ENCODE data around the gene PEAR1. TPM values are rescaled to one million over a fixed set of nuclear protein-coding genes. Genes with fewer than 3 reads are reported as not detected.

The PEAR1 gene
- total RNA-seq, 1 experiment from 2014 or later: 0.39 TPM

DNA sequence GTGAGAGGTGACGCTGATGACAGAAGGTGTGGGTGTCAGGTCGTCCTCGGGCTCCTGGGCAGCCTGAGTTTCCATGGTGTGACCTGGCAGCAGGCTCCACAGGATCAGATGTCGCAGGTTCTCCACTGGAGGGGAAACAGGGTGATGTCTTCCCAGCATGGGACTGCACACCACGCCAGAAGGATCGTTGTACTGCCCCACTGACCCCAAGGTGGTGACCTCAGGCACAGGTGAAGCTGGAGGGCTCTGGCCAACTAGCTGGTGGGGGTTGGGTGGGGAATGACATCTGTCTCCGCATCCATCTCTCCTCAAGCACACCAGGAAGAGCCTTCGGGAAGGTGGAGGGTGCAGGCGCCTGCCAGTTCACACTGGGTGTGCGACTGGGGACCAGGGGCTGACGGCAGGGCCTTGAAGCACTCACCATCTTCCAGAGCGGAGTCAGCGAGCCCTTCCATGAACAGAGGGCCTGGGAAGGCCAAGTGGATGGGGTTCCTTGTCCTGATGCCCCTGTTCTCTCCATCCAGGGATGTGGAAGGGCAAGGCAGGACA is 46.3 kb downstream of the PEAR1 start:
- Histone ChIP-seq H3K18ac (ENCODE audit: insufficient read length, low read depth, low read length) (no peak overlapping the region), H3K9me3 (ENCODE audit: control insufficient read depth, low read depth, low read length) (no peaks in the 10 kb centered on the region), H3K4me2 (ENCODE audit: insufficient read depth, insufficient read length, low read length) (no peak overlapping the region), H3K27ac (ENCODE audit: insufficient read length, low read depth, low read length) (no peak overlapping the region), H2BK5ac (ENCODE audit: insufficient read length, low read length) (no peak overlapping the region), H3K9ac (ENCODE audit: extremely low read depth, insufficient read length, low read length) (no peak overlapping the region), H2BK15ac (ENCODE audit: low read depth, low read length) (no peak overlapping the region), H2BK120ac (ENCODE audit: low read depth, low read length, poor library complexity, severe bottlenecking) (no peak overlapping the region), H3K79me1 (ENCODE audit: insufficient read depth, low read depth, low read length, poor library complexity, severe bottlenecking) (no peaks in the 10 kb centered on the region), H2BK20ac (ENCODE audit: low read depth, low read length, poor library complexity, severe bottlenecking) (no peak overlapping the region), H3K4me1 (ENCODE audit: insufficient read depth, low read length) (no peaks in the 10 kb centered on the region), H3K56ac (ENCODE audit: insufficient read length, low read depth, low read length) (no peak overlapping the region), H3K23ac (ENCODE audit: insufficient read length, low read depth, low read length) (no peak overlapping the region), H3K23me2 (ENCODE audit: insufficient read length, low read depth, low read length, poor library complexity, severe bottlenecking) (no peaks in the 10 kb centered on the region), H2AFZ (ENCODE audit: low read length) (no peak overlapping the region), H4K91ac (ENCODE audit: insufficient read length, low read depth, low read length) (no peak overlapping the region), H2AK5ac (ENCODE audit: insufficient read length, low read length) (no peak overlapping the region), H4K20me1 (ENCODE audit: control insufficient read depth, insufficient read depth, insufficient read length) (no peaks in the 10 kb centered on the region), H3K14ac (ENCODE audit: insufficient read depth, low read length) (no peak overlapping the region), H3K4ac (ENCODE audit: low read depth, low read length) (no peak overlapping the region), H3T11ph (ENCODE audit: low read length) (no peak overlapping the region), H3K27me3 (ENCODE audit: insufficient read depth, low read length) (no peaks in the 10 kb centered on the region), H3K79me2 (ENCODE audit: insufficient read depth, low read length) (no peaks in the 10 kb centered on the region), H4K5ac (ENCODE audit: insufficient read length, low read depth, low read length) (no peak overlapping the region), H2BK12ac (ENCODE audit: insufficient read length, low read depth, low read length) (no peak overlapping the region), H4K8ac (replicated peaks; ENCODE audit: insufficient read length, low read depth, low read length) (no peak overlapping the region)
- DNase-seq: no peak
- H3K27me3 Mint-ChIP-seq (ENCODE audit: low read depth): no peaks in the 10 kb centered on the region; the same call in none of the 2 replicates
- WGBS (ENCODE audit: extremely low coverage, insufficient read length, low lambda C conversion rate): no CpG with 5 or more reads among the region's 13 CpGs
- H3K9me3 Mint-ChIP-seq: no peaks in the 10 kb centered on the region
- peaks cover 4 to 9% of the 10 kb centered on the region in 2 experiments for H3K4me1 Mint-ChIP-seq
- H3K36me3 Mint-ChIP-seq (ENCODE audit: insufficient read depth in 1 of 3, low read depth in 3 of 3): peaks cover 33 to 88% (median 88%) of the 10 kb centered on the region in 3 experiments
- no peak overlapping the region for H3K4me3 Mint-ChIP-seq
- TF ChIP-seq, protein P1, sequence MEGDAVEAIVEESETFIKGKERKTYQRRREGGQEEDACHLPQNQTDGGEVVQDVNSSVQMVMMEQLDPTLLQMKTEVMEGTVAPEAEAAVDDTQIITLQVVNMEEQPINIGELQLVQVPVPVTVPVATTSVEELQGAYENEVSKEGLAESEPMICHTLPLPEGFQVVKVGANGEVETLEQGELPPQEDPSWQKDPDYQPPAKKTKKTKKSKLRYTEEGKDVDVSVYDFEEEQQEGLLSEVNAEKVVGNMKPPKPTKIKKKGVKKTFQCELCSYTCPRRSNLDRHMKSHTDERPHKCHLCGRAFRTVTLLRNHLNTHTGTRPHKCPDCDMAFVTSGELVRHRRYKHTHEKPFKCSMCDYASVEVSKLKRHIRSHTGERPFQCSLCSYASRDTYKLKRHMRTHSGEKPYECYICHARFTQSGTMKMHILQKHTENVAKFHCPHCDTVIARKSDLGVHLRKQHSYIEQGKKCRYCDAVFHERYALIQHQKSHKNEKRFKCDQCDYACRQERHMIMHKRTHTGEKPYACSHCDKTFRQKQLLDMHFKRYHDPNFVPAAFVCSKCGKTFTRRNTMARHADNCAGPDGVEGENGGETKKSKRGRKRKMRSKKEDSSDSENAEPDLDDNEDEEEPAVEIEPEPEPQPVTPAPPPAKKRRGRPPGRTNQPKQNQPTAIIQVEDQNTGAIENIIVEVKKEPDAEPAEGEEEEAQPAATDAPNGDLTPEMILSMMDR (conservative IDR thresholded peaks at IDR 0.05): no peak
- H3K27ac Mint-ChIP-seq: no peak overlapping the region
